HEK293T (cell line): ENCODE data around the gene SLC9C1.

Source experiments
- ARNT ChIP-seq: fragments of 450-650 bp; IDR thresholded peaks from 2 replicates; pipeline ENCODE4 v1.6.1; 2017; ENCODE audit warnings: mild to moderate bottlenecking
- HDGF ChIP-seq: fragments of 450-650 bp; IDR thresholded peaks from 2 replicates; pipeline ENCODE4 v1.6.1; 2017; ENCODE audit warnings: antibody characterized with exemption, borderline replicate concordance
- L3MBTL2 ChIP-seq: fragments of 450-650 bp; conservative IDR thresholded peaks from 2 replicates; pipeline ENCODE4 v1.6.1; 2016; ENCODE audit warnings: mild to moderate bottlenecking
- NFRKB ChIP-seq: fragments of 450-650 bp; IDR thresholded peaks from 2 replicates; pipeline ENCODE4 v1.6.1; 2016; ENCODE audit warnings: mild to moderate bottlenecking, moderate library complexity
- PKNOX1 ChIP-seq: fragments of 450-650 bp; IDR thresholded peaks from 2 replicates; pipeline ENCODE4 v1.6.1; 2016
- SP1 ChIP-seq: fragments of 450-650 bp; IDR thresholded peaks from 2 replicates; pipeline ENCODE4 v1.6.1; 2017
- TARDBP ChIP-seq: fragments of 450-650 bp; IDR thresholded peaks from 2 replicates; pipeline ENCODE4 v1.6.1; 2016

- TF ChIP-seq PKNOX1 (no peak), HDGF (no peak), L3MBTL2 (no peak), NFRKB (no peak), TARDBP (no peak), ARNT (no peak), SP1 (no peak)
Measured at GRCh38 chr3:112093180-112093522, 200.9 kb downstream of the SLC9C1 start.
